OCI-LY1 (cell line): Measurements from ENCODE around the gene C1orf50.

Source experiments
- CTCF ChIP-seq: fragments of 200-600 bp; sonication (generic), shearing (Covaris generic); IDR thresholded peaks from 2 replicates; pipeline ENCODE4 v1.5.1; 2017; ENCODE audit warnings: mild to moderate bottlenecking, antibody characterized with exemption, low read length, moderate library complexity, mixed read lengths
- EZH2 ChIP-seq: fragments of 200-600 bp; sonication (generic), shearing (Covaris generic); IDR thresholded peaks from 2 replicates; pipeline ENCODE4 v1.8.0; 2017; ENCODE audit warnings: borderline replicate concordance, mixed run types, mild to moderate bottlenecking, antibody characterized with exemption, low read length, moderate library complexity, mixed read lengths

- peak; percentile 70 for TF ChIP-seq CTCF
- no peak for TF ChIP-seq EZH2
Observed at GRCh38 chr1:42747125-42747524, 19.9 kb upstream of the C1orf50 start.
